GM18858 (cell line): ENCODE measurements around the gene FAM120A.
"Not testable (repeated sequence)": the region's sequence is repeated elsewhere in the genome, so short reads cannot be mapped to it uniquely, and the experiment has no call there.

Experiments
- ATAC-seq: cut with Tn5 transposase; IDR thresholded peaks from one replicate; pipeline ENCODE4 v1.9.1; 2021; ENCODE audit not compliant: unreplicated experiment

The FAM120A gene, protein sequence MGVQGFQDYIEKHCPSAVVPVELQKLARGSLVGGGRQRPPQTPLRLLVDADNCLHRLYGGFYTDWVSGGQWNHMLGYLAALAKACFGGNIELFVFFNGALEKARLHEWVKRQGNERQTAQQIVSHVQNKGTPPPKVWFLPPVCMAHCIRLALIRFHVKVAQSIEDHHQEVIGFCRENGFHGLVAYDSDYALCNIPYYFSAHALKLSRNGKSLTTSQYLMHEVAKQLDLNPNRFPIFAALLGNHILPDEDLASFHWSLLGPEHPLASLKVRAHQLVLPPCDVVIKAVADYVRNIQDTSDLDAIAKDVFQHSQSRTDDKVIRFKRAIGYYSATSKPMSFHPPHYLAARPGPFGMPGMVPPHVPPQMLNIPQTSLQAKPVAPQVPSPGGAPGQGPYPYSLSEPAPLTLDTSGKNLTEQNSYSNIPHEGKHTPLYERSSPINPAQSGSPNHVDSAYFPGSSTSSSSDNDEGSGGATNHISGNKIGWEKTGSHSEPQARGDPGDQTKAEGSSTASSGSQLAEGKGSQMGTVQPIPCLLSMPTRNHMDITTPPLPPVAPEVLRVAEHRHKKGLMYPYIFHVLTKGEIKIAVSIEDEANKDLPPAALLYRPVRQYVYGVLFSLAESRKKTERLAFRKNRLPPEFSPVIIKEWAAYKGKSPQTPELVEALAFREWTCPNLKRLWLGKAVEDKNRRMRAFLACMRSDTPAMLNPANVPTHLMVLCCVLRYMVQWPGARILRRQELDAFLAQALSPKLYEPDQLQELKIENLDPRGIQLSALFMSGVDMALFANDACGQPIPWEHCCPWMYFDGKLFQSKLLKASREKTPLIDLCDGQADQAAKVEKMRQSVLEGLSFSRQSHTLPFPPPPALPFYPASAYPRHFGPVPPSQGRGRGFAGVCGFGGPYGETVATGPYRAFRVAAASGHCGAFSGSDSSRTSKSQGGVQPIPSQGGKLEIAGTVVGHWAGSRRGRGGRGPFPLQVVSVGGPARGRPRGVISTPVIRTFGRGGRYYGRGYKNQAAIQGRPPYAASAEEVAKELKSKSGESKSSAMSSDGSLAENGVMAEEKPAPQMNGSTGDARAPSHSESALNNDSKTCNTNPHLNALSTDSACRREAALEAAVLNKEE

DNA sequence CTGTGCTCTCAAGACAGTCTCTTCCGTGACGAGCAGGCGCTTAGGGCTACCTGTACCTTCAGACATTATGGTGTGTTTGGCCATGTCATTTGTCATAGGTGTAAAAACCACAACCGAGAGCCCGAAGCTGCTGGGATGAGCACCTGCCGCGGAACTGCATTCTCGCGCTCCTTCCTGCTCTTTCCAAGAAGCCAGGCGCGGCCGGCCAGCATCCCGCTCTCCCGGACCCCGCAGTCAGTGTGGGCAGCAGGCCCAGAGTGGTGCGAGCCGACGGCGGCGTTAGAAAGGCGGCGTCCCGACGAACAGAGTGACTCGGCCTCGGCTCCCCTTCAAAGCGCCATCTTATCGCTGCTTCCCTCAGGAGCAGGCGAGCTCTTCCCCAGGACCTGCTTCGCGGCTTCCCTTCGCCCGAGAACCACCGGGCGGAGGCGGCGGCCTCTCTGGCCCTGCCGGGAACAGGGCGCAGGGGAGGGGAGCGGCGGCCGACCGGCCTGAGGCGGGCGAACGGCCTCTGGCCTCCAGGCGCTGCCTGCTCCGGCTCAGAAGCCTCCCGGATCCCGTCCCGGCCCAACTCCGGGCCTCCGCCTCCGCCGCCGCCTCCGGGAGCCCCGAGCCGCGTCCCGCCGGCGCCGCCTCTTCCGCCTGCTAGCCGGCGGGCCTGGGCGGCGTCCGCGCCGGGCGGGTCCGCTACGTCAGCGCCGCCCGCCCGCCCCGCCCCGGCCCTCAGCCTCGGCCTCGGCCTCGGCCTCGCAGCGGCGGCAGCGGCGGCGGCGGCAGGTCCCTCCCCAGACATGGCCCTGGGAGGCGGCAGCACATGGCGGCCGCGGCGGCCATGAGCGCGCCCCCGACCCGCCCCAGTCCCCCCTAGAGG is at the start of gene FAM120A:
FAM120A (plus strand) TSS at position 741 of the 871 bp plus-strand sequence. CDS start 231 bp downstream, outside the sequence.
- ATAC-seq: peak; percentile 38

DNA sequence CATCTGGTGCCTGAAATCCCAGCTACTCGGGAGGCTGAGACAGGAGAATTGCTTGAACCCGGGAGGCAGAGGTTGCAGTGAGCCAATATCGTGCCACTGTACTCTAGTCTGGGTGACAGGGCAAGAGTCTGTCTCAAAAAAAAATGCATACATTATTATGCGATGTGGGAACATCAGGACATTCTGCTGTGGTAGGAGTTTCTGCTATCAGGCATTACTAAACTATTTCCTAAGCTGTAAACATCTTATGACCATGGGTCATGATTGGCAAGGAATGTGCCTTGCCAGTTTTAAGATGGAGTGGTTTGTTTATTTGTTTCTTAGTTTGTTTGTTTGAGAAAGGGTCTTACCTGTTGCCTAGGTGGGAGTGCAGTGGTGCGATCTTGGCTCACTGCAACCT is 45.1 kb upstream of the FAM120A start:
- no peak for ATAC-seq

DNA sequence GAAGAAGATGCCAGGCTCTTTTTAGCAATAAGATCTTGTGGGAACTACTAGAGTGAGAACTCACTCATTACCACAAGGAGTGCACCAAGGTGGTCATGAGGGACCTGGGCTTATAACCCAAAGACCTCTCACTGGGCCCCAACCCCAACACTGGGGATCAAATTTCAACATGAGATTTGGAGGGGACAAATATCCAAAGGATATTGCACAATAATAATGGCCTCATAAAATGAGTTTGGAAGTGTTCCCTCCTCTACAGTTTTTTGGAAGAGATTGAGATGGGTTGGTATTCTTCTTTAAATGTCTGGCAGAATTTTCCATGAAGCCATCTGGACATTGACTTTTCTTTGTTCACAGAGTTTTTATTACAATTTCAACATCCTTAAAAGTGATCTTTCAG is 38.0 kb upstream of the FAM120A start:
- ATAC-seq: no peak

DNA sequence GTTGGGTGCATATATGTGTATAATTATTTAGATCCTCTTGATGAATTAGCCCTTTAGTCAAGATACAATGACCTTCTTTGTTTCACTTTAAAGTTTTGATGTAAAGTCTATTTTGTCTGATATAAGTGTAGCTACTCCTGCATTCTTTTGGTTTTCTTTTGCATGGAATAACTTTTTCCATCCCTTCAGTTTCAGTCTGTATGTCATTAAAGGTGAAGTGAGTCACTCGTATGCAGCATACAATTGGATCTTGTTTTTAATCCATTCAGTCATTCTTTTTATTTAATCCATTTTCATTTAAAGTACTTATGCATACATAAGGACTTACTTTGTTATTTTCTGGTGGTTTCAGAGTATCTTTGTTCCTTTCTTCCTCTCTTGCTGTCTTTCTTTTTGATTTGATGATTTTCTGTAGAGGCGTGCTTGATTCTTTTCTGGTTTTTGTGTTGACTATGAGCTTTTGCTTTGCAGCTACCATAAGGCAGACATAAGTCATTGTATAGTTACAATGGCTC is 36.3 kb upstream of the FAM120A start:
- ATAC-seq: no peak

DNA sequence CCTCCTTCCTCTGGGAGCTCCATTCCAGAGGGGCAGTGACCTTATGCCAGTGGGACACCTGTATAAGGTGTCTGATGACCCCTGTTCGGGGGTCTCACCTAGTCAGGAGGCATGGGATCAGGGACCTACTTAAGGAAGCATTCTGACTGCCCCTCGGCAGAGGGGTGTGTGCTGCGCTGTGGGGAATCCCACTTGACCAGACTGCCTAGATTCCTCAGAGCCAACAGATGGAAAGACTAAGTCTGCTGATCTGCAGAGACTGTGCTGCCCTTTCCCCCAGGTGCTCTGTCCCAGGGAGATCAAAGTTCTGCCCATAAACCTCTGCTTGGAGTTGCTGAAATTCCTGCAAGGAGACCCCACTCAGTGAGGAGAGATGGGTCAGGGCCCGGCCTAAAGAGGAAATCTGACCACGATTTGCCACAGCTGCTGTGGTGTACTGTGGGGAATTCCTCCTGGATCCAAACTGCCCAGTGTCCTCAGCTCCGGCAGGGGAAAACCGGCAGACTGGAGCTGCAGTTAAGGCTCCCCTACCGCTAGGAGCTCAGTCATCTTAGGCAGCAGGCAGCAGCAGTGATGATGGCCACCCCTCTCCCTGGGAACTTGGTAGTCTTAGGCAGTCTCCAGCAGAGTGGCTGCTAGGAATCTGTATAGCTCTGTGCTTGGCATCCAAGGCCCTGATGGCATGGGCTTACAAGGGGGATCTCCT is 34.8 kb upstream of the FAM120A start:
- no peak for ATAC-seq

DNA sequence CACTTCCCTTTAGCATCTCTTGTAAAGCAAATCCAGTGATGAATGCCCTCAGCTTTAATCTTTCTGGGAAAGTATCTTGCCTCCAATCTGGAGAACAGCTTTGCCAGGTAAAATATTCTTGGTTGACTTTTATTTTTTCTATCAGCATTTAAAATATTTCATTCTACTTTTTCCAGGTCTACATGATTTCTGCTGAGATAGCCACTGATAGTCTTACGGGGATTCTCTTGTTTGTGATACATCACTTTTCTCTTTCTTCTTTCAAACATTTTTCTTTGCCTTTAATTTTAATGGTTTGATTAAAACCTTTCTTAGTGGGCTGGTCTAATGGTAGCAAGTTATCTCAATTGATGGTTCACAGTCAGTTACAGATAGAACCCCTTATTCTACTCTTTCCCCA is 33.9 kb upstream of the FAM120A start:
- ATAC-seq: no peak

DNA sequence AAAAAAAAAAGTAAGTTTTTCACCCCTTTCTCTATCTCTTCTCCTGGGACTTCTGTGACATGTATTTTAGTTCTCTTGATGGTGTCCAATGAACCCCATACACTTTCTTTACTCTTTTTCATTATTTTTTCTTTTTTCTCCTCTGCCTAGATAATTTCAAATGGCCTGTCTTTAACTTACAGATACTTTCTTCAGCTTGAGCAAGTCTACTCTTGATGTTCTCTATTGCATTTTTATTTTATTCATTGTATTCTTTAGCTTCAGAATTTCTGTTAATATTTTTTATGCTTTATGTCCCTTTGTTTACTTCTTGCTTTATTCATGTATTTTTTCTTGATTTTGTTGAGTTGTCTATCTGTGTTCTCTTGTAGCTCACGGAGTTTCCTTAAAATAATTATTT is 32.5 kb upstream of the FAM120A start:
- no peak for ATAC-seq

DNA sequence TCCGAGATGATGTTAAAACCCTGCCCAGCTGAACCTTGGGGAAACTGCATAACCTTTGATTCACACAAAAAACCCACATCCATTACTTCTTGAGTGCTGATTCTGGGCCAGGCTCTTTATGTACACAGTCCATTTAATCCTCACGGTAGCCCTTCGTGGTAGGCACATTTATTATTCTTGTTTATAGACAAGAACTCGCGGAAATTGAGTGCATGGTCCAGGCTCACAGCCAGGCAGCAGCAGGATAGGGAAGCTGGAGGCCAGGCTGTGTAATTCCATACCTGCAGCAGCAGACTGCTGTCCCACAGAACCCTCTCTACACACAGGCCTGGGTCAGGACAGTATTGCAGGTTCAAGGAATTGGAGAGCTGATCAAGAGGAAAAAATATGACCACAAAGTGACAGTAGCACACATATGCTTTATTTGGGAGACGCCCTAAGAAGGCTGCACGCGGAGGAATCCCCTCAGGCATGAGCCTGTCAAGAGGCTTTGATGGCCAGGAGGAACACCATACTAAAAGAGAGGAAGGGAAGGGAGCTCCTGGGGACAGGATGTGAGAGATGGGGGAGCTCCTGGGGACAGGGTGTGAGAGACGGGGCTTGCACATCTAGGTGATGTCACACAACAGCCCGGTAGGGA is 28.4 kb upstream of the FAM120A start:
- ATAC-seq: no peak

DNA sequence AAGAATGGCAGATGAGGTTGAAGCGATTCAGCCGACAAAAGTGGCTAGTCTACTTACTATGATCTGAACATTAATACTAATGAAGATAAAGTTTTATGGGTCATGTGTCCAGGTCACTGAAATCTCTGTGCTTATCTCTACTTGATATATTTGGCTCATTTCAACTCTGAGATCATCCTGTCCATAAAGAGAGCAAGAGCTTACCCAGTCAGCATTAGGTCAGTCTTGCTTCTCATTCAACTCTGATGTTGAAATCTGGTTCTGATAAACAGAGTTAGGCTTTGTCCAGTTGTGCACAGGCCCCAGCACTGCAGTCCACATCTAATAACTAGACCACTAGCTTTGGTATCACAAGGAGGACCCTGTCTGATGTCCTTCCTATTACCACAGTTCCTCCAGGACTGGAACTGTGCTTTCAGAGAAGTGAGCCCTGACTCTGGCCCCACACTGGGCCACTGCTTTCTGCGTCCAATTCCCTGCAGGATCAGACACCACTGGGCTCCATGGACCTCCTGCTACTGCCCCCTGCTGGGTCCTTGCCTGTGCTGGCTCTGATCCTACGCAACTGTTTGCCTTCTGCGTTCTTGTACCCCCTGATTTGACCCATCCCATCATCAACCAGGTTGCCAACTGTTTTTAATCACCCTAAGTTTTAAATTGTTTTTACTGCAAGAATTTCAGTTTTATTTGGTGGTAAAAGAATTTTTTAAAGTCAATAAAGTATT is 23.7 kb upstream of the FAM120A start:
- ATAC-seq: no peak

DNA sequence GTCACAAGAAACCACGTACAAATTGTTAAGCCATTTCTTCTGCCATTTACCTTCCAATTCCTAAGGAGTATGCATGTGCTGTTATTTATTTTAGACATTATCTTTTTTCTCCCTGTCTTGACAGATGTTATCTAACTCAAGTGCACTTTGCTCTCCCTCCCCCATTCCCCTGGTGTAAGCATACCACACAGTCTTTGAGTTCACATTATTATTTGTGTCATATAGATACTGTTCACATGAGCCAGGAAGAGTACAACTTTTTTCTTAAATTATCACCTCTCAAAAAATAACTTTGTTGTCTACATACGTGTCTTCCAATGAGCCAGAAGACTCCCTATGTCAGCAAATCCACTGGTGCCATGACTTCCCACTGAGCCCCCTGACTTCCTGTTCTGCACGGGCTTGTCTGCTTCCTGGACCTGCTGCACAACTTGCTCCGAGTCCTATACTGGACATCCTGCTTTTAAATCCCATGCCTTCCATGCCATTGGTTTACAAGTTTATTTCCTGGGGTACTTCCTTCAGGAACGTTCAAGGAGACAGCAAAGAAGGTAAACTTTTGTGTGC is 19.9 kb upstream of the FAM120A start:
- ATAC-seq: no peak

DNA sequence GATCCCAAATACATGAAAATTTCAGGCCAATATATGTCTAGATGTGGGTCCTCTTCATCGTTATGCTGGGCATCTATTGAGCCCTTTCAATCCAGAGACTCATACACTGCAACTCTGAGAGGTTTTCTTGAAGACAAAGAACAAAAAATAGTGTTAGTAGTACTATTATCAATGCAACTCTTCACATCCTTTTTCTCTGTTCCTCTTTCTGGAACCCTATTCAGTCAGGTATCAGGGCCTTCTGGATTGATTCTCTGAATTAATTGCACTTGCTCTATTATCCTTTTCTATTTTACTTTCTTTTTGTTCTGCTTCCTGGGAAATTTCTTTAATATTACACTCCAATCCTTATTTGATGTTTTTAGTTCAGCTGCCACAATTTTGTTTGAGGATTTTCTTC is 18.5 kb upstream of the FAM120A start:
- ATAC-seq: no peak

DNA sequence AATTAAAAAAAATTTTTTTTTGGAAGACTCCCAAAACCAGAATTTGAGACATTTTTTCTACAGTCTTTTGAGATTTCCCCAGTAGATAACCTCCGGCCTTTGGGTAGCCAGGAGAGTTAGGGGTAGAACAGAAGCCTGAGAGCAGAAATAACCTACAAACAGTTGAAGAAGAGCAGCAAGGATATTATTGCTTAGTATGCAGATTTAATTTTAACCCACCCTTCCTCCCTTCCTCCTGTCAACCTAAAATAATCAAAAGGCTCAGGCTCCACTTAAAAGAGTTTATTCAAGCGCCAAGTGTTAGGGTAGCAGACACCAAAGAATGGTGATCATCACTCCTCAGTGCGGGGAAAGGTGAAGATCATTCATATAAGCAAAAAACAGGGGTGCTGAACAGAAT is 17.4 kb upstream of the FAM120A start:
- no peak for ATAC-seq

DNA sequence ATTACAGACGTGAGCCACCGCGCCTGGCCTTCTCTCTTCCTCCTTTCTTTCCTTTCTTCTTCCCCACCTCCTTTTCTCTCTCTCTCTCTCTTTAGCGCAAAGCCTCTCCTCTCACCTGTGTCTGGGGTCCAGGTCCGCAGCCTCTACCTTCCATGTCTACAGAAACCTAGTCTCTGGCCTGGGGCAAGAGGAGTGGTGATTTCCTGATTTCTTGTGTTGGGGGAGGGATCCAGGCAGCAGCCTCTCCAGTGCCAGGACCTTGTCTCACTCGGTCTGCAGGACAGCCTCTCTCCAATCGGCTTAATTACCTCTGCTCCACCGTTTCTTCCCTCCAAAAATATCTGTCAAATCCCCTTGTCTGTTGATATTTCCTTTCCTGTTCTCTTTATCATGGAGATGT is 16.1 kb upstream of the FAM120A start:
- no peak for ATAC-seq

DNA sequence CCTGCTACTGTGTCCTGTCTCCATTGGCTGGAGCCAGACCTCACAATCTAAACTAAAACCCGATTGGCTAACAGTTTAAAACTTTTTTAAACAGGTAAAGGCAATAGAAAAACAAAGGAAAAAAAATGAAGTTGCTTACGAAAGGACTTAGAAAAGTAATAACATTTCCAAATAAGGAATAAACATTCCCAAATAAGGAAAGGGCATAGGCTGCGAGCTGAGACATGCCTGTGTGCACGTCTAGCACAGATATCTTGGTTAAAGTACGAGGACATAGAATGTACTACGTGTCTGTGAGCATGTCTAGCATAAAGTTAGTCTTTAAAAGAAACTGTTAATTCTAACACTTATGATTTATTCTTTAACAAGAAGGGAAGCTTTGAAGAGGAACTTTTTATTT is 15.3 kb upstream of the FAM120A start:
- ATAC-seq: no peak

DNA sequence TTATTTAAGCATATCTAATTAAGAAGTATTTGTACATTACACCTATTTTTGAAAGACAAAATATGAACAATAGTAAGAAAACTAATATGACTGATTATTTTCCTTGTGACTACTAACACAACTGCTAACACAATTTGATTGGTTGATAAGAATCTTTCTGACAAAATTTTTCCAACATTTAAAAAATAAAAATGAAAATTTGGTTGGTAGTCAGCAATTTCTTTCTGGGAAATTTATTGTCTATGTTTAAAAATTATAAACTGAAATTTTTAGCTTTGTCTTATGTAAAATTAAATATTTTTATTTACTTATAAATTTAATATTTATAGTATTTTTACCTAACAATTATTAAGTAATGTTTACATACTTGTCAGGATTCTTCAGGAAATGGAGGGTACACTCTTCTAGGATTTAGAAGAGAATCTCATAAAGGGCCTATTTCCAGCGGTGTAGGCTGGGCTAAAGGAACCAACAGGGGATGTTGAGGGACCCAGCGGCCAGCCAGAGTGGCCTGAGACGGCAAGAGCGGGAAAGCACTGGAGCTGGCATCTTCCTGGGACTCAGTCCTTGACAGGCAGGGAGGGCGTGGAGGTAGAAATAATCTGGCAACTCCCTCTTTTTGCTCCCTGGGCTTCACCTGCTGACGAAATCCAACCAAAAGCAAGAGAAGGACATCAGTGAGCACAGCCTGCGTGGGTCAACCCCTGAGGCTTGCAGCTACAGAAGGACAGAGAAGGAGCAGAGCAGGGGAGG is 14.7 kb upstream of the FAM120A start:
- ATAC-seq: no peak

DNA sequence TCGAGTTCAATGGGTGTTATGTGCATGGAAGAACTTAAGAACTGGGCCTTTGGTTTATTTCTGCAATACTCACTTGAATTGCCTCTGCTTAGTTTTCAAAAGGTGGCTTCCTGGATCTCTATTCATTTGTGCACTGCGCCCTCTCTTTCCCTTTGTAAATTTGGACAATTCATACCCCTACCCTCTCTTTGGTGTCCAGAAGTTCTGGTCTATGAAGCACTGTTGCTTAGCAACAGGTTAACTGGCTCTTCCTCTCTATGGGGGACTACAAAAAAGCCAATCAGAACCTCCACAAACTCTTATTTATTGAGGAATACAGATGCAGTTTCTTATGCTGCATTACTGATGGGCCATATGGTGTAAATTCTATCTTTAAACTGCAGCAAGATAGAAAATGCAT is 13.5 kb upstream of the FAM120A start:
- no peak for ATAC-seq

DNA sequence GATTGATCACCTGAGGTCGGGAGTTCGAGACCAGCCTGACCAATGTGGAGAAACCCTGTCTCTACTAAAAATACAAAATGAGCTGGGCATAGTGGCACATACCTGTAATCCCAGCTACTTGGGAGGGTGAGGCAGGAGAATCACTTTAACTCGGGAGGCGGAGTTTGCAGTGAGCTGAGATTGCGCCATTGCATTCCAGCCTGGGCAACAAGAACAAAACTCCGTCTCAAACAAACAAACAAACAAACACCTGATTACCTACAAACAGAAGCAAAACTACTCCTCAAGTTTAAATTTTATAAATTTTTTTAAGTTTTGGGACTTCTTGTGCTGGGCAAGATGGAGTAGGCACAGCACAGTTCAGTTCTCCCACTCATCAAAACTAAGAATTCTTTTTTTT is 12.2 kb upstream of the FAM120A start:
- ATAC-seq: not testable (repeated sequence)
